ENCODE results near the gene CD70.
"Not testable (repeated sequence)": the region's sequence is repeated elsewhere in the genome, so short reads cannot be mapped to it uniquely, and the experiment has no call there.

Gene CD70

DNA sequence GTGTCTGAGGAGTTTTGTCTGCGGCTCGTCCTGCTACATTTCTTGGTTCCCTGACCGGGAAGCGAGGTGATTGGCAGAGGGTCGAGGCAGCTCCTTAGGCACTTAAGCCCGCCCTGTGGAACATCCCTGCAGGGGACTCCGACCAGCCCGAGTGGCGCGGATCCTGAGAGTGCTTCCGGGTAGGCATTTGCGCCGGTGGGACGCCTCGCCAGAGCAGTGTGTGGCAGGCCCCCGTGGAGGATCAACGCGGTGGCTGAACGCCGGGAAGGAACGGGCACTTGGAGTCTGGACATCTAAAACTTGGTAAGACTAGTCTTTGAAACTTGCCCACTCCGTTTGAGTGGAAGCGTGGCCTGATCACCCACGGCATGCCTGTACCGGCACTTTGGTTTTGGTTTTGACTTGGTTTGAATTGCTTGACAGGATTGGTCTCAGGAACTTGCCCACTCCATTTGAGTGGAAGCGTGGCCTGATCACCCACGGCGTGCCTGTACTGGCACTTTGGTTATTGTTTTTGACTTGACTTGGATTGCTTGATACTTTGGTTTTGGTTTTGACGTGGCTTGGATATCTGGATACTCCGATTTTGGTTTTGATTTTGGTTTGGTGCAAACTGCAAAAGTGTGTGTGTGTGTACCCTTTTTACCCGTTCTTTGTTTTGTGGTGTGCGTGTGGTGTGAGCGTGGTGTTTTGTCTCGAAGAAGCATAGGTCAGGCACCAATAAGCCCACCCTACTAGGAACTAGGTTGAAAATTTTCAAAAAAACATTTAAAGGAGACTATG lies 6.7 kb upstream of the CD70 start:
- DNase-seq: not testable (repeated sequence)

- DNase-seq: no peak
Observed at GRCh38 chr19:6596621-6597020, 5.7 kb upstream of the CD70 start.

DNA sequence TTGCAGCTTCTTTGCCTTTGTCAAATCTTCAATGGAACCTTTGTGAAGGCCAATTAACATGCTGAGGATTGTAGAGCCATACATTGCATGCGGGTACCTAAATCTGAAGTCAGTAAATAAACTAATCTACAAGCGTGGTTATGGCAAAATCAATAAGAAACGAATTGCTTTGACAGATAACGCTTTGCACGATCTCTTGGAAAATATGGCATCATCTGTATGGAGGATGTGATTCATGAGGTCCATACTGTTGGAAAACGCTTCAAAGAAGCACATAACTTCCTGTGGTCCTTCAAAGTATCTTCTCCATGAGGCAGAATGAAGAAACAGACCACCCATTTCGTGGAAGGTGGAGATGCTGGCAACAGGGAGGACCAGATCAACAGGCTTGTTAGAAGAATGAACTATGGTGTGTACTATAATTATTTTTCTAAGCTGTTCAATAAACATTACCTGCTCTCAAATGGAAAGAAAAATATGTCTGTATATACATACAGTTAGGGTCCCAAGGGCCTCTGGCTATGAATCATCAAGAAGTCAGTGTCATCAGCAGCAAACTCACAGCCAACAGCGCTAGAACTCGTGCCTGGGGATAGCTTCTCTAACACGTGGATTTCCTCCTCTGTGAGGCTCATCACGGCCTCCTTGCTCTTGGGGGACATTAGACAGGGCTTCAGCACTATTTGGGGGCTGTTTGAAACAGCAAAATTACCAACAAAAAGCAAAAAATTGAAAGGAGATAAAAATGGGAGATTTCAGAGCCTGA lies 2.9 kb upstream of the CD70 start:
- no peak for DNase-seq

DNA sequence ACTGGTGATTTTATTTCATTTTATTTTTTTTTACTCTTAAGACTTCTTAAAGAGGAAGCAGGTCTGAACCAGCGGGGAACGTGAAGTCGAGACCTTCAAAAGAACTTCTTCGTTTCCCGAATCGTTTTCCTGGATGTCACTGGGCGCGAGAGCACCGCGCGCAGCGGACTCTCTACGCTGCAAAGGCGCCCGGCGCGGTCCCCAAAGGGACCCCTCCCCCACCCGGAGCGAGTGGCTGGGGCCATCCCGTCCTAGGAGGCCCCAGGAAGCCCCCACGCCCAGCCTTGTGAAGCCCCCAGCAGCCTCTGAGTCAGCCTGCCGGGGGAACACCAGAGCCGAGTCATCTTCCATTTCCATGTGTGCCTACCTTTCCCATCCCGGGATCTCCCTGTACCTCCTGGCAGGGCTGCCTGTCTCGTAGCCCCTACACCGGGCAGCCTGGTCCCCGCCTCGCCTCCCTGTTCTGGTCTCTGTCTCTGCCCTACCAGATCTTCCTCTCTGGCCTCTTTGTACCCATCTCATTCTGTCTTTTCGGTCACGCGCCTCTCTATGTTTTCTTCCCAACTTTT lies 608 bp downstream of the CD70 start:
- DNase-seq: no peak

DNA sequence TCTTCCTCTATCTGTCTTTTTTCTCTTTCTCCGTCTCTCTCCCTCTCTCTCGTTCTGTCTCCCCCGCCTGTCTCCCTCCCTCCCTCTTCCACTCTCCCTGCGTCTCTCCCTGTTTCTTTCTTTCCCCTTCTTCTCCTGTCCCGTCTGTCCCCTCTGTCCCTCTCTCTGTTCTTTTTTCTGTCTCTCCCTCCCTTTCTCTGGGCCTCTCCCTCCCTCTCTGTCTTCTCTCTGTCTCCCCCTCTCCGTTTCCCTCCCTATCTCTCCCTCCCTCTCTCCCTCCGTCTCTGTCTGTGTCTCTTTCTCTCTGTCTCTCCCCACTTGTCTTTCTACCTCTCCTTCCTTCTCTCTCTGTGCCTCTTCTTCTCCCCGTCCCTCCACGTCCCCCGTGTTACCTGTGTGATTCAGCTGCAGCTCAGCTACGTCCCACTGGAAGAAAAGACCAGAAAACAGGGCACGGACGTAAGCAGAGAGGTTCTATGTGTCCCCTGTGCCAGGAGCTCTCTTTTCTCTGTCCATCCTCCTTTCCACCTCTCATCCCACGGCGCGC lies 1.2 kb downstream of the CD70 start:
- DNase-seq: no peak

GRCh38 chr19:6588508-6589345 lies 2.2 kb downstream of the CD70 start:
- DNase-seq: no peak

GRCh38 chr19:6587998-6588507 lies 2.9 kb downstream of the CD70 start:
- DNase-seq: no peak

- no peak for DNase-seq
Observed at GRCh38 chr19:6587093-6587820, 3.7 kb downstream of the CD70 start.

DNA sequence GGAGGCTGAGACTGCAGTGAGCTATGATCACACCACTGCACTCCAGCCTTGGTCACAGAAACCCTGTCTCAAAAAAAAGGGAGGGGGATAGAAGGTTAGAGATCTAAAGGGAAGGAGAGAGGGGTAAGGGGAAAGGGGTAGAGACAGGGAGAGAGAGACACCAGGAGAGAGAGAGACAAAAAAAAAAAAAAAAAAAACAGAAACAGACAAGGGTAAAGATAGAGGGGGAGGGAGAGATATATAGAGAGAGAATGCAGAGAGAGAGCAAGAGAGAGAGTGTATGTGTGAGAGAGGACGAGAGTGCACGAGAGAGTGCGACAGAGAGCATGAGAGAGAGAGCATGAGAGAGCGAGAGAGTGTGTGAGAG lies 4.2 kb downstream of the CD70 start:
- DNase-seq: no peak

GRCh38 chr19:6586056-6586455 lies 4.9 kb downstream of the CD70 start:
- no peak for DNase-seq

- DNase-seq: not testable (repeated sequence)
Observed at GRCh38 chr19:6582515-6583484, 8.2 kb downstream of the CD70 start.

GRCh38 chr19:6580313-6580712 lies 10.6 kb downstream of the CD70 start:
- no peak for DNase-seq

DNA sequence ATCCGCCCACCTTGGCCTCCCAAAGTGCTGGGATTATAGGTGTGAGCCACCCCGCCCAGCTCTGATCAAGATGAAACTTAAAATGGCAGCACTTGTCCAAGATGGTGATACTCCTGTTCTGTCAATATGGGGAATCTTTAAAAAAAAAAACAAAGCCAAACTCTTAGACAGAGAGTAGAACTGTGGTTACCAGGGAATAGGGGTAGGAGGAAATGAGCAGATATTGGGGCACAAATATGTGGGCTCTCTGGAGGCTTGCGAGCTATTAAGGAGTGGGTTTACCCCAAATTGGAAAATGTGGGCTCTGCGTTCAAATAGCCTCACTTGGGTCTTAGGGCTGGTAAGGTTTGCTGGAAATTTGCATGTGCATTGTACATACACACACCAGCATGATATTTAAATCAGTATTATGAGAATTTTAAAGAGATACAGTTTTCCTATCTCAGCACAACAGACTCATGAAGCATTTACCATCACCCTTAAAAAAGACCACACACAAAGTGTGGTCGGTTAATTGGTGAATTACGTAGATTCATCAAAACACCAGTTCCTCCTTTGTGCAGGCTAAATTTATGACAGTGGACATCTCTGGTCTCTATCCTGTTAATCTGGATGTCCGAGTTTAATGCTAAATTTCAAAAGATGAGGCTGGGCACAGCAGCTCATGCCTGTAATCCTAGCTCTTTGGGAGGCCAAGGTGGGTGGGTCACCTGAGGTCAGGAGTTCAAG lies 11.3 kb downstream of the CD70 start:
- DNase-seq: no peak

GRCh38 chr19:6577476-6578125 lies 13.3 kb downstream of the CD70 start:
- no peak for DNase-seq

DNA sequence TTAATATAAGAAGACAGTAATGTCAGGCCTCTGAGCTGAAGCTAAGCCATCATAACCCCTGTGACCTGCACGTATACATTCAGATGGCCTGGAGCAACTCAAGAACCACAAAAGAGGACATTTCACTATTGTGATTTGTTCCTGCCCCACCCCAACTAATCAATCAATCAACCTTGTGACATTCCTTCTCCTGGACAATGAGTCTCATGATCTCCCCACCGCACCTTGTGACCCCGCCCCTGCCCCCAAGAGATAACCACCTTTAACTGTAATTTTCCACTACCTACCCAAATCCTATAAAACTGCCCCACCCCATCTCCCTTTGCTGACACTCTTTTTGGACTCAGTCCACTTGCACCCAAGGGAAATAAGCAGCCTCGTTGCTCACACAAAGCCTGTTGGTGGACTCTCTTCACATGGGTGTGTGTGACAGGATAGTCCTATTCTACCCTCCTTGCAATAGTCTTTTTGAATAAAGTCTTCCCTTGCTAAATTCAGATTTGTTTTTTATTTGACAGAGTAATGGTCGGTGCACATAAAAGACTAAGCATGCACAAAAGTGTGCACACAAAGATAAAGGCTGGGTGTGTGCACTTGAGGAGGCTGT lies 14.0 kb downstream of the CD70 start:
- no peak for DNase-seq

GRCh38 chr19:6573350-6573749 lies 17.6 kb downstream of the CD70 start:
- DNase-seq: no peak

- DNase-seq: no peak
Observed at GRCh38 chr19:6572217-6572616, 18.7 kb downstream of the CD70 start.

- DNase-seq: no peak
Observed at GRCh38 chr19:6571167-6571566, 19.8 kb downstream of the CD70 start.

DNA sequence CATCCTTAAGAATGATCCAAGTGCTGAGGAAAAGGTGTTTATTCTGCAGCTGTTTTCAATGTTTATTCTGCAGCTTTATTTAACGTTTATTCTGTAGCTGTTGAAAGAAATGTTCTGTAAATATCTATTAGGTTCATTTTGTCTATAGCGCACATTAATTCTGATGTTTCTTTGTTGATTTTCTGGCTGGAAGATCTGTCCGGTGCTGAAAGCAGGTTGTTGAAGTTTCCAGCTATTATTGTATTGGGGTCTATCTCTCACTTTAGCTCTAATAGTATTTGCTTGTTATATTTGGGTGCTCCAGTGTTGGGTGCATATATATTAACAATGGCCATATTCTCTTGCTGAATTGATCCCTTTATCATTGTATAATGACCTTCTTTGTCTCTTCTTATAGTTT lies 20.2 kb downstream of the CD70 start:
- DNase-seq: no peak
